Right ventricle myocardium superior (tissue), 1 donor: ENCODE results near the gene PCSK7. TPM values are rescaled to one million over a fixed set of nuclear protein-coding genes. Genes with fewer than 3 reads are reported as not detected.
"Not testable (repeated sequence)": the region's sequence is repeated elsewhere in the genome, so short reads cannot be mapped to it uniquely, and the experiment has no call there.

ENCODE experiments used
- ATAC-seq: fragments of 200-7000 bp; cut with Tn5 transposase; one replicate; pipeline ENCODE4 v1.9.1; 2020; ENCODE audit warnings: mild to moderate bottlenecking; ENCODE audit not compliant: poor library complexity
- DNase-seq: peaks from one replicate; pipeline ENCODE4 v3.0.0-alpha.2; 2020
- intact Hi-C: fragments of 100-400 bp; cut with DNase I; formaldehyde crosslinking; loops from one replicate; pipeline ENCODE4 v1.11.2; 2022
- long read RNA-seq: library from polyadenylated mRNA; unstranded; transcript quantifications from one replicate; pipeline ENCODE4 v2.0.0, GENCODE V29; 2021
- total RNA-seq: library from RNA; stranded (reverse); fragmentation: NEBNext Ultra II Directional; extraction: Animal tissue kit (Norgen Biotek cat#: 25700); gene quantifications from one replicate; pipeline ENCODE4 v1.2.1, GENCODE V29; 2021
- donor health status: DM: no; HTN: yes; CAD: no; lungs with severe emphysema.

Gene PCSK7
- 22.3 TPM for total RNA-seq
- long read RNA-seq, full-length matches to known transcripts: 55 of 77 reads
- long read RNA-seq, partial matches to known transcripts: 10 of 77 reads
- long read RNA-seq, other reads (novel, unspliced or antisense): 12 of 77 reads

GRCh38 chr11:117231842-117232091, at the start of gene PCSK7:
Gene PCSK7 (minus strand): TSS chr11:117232073. CDS start chr11:117229844, 2,229 bp downstream.
- intact Hi-C loops: no loop called here
- ATAC-seq (no peak), DNase-seq (peak; percentile 90)

- DNase-seq (no peak), ATAC-seq (no peak)
- intact Hi-C loops: no loop called here
These were observed 49.3 kb upstream of the PCSK7 start for GRCh38 chr11:117281159-117281558.

GRCh38 chr11:117279711-117280376, 48.0 kb upstream of the PCSK7 start:
- intact Hi-C loops: no loop called here
- DNase-seq: no peak
- ATAC-seq: no peak

GRCh38 chr11:117278347-117278746, 46.5 kb upstream of the PCSK7 start:
- ATAC-seq (no peak), DNase-seq (no peak)
- intact Hi-C loops: no loop called here

- intact Hi-C loops: no loop called here
- DNase-seq (no peak), ATAC-seq (no peak)
These were observed 41.8 kb upstream of the PCSK7 start for GRCh38 chr11:117273550-117274289.

- DNase-seq, intact Hi-C loops, ATAC-seq: not testable (repeated sequence)
These were observed 40.3 kb upstream of the PCSK7 start for GRCh38 chr11:117272175-117272574.

- intact Hi-C loops: no loop called here
- ATAC-seq (no peak), DNase-seq (no peak)
These were observed 39.3 kb upstream of the PCSK7 start for GRCh38 chr11:117271208-117271607.

- intact Hi-C loops: no loop called here
- DNase-seq: no peak
- no peak for ATAC-seq
These were observed 38.0 kb upstream of the PCSK7 start for GRCh38 chr11:117269856-117270255.

GRCh38 chr11:117265745-117266144, 33.9 kb upstream of the PCSK7 start:
- no peak for ATAC-seq
- no peak for DNase-seq
- intact Hi-C loops: no loop called here

- intact Hi-C loops, DNase-seq, ATAC-seq: not testable (repeated sequence)
These were observed 32.9 kb upstream of the PCSK7 start for GRCh38 chr11:117264624-117265323.

- ATAC-seq (no peak), DNase-seq (no peak)
- intact Hi-C loops: no loop called here
These were observed 27.5 kb upstream of the PCSK7 start for GRCh38 chr11:117259417-117259816.

- ATAC-seq: no peak
- DNase-seq: no peak
- intact Hi-C loops: no loop called here
These were observed 26.7 kb upstream of the PCSK7 start for GRCh38 chr11:117258576-117258975.

- intact Hi-C loops: no loop called here
- DNase-seq: no peak
- ATAC-seq: no peak
These were observed 24.7 kb upstream of the PCSK7 start for GRCh38 chr11:117256573-117256972.

GRCh38 chr11:117255966-117256365, 24.1 kb upstream of the PCSK7 start:
- no peak for DNase-seq
- intact Hi-C loops: no loop called here
- no peak for ATAC-seq

GRCh38 chr11:117251506-117251905, 19.6 kb upstream of the PCSK7 start:
- intact Hi-C loops: no loop called here
- DNase-seq: no peak
- no peak for ATAC-seq

- ATAC-seq (no peak), DNase-seq (no peak)
- intact Hi-C loops: no loop called here
These were observed 17.7 kb upstream of the PCSK7 start for GRCh38 chr11:117249571-117249970.

GRCh38 chr11:117248341-117248740, 16.5 kb upstream of the PCSK7 start:
- ATAC-seq: no peak
- no peak for DNase-seq
- intact Hi-C loops: no loop called here

- intact Hi-C loops: no loop called here
- DNase-seq: no peak
- no peak for ATAC-seq
These were observed 7.4 kb upstream of the PCSK7 start for GRCh38 chr11:117239295-117239694.

- no peak for DNase-seq
- intact Hi-C loops: no loop called here
- no peak for ATAC-seq
These were observed 6.3 kb upstream of the PCSK7 start for GRCh38 chr11:117238221-117238620.

GRCh38 chr11:117232911-117233409, 1.1 kb upstream of the PCSK7 start:
- ATAC-seq: peak; percentile 27
- no peak for DNase-seq
- intact Hi-C loops: no loop called here
